ENCODE measurements around the gene SLC26A1.

GRCh38 chr4:952881-953573, 40.2 kb downstream of the SLC26A1 start:
- no peak for TF ChIP-seq CTCF (conservative IDR thresholded peaks at IDR 0.05)
- no peak for TF ChIP-seq ZFX (IDR thresholded peaks at IDR 0.05)

All from C4-2B (cell line).